Urinary bladder (tissue), 4 donors: ENCODE measurements around the gene IQSEC2. TPM values are rescaled to one million over a fixed set of nuclear protein-coding genes. Genes with fewer than 3 reads are reported as not detected.

Experiments used
- DNase-seq: peaks from one replicate; pipeline ENCODE4 v3.0.0-alpha.2; 2015; ENCODE audit errors: extremely low spot score
- H3K27ac ChIP-seq: one replicate; pipeline ENCODE4 v1.5.1; 2013; ENCODE audit warnings: low read depth, mild to moderate bottlenecking, moderate library complexity
- H3K36me3 ChIP-seq: one replicate; pipeline ENCODE4 v1.6.1; 2013; ENCODE audit warnings: mild to moderate bottlenecking, moderate library complexity; ENCODE audit not compliant: insufficient read depth
- H3K4me1 ChIP-seq: one replicate; pipeline ENCODE4 v1.6.1; 2013; ENCODE audit warnings: mild to moderate bottlenecking, moderate library complexity; ENCODE audit not compliant: insufficient read depth
- H3K4me3 ChIP-seq: one replicate; pipeline ENCODE4 v1.5.1; 2013; ENCODE audit warnings: low read depth, low read length
- WGBS: extraction: QIAGEN DNeasy Blood & Tissue Kit; methylation state at CpG from one replicate; pipeline ENCODE4 v1.1.7; 2013; 5-methylcytosine and 5-hydroxymethylcytosine counted together
- polyA plus RNA-seq: library from polyadenylated mRNA; stranded (reverse); fragments of 200-250 nt; gene quantifications from one replicate; pipeline ENCODE4 v1.2.3, GENCODE V29; 2013
- small RNA-seq: library from RNA; depleted of rRNA; stranded (forward); fragments of <200 nt; gene quantifications from one replicate; pipeline ENCODE3, GENCODE V24; 2014
- total RNA-seq: library from RNA; depleted of rRNA; stranded (reverse); fragments of >200 nt; gene quantifications from one replicate; pipeline ENCODE4 v1.2.3, GENCODE V29; 2014
- donor health status: healthy with polysubstance abuse.
- donor health status: healthy.

The IQSEC2 gene
- total and polyA plus RNA-seq, 2 donors, result 6.6 to 15.7 TPM

DNA sequence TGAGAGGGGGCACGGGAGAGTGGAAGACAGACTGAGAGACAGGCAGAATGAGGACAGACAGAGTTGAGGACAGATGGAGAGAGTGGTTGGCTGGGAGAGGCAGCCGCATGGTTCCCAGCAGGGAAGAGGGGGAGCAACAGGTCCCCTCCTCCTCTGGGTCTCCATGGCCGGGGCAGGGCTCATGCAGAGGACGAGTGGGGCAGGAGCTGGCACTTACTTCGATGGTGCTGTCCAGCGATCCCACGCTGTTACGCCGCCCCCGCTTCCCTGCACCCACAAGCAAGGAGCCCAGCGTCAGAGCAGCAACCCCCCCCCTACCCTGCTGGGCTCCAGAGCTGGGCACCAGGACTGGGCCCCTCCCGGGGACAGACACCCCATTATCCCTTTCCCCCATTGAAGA is 45.8 kb downstream of the IQSEC2 start:
- WGBS, result 85% methylated on average over 12 of the region's 12 CpGs
- H3K4me1 ChIP-seq, result no peaks in the 10 kb centered on the region
- peaks cover 2% of the 10 kb centered on the region for H3K36me3 ChIP-seq
- H3K27ac ChIP-seq, result no peak overlapping the region
- H3K4me3 ChIP-seq, result no peak overlapping the region
- DNase-seq, result no peak

GRCh38 chrX:53234484-53234883 is 46.9 kb downstream of the IQSEC2 start:
- DNase-seq, result no peak
- peaks cover 2% of the 10 kb centered on the region for H3K36me3 ChIP-seq
- no peaks in the 10 kb centered on the region for H3K4me1 ChIP-seq
- H3K4me3 ChIP-seq, result no peak overlapping the region
- 99% methylated on average over 9 of the region's 9 CpGs for WGBS
- no peak overlapping the region for H3K27ac ChIP-seq

DNA sequence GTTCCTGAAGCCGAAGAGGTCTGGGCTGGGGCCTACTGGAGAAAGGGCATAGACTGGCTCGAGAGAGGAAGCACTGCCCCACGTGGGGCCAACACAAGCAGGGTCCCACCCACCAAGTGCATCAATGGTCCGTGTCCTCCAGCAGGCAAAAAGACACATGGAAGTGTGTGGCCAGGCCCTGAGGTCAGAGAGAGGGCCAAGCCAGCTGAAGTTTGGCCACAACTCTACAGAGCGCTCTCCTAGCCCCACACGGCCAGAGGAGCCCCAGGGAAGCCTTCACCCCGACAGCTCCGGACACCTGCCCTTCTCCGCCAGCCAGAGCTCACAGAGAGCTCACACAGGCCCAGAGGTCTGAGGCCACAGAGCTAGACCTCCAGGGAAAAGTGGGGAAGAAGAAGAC is 47.8 kb downstream of the IQSEC2 start:
- DNase-seq, result no peak
- H3K36me3 ChIP-seq, result peaks cover under 1% of the 10 kb centered on the region
- no peaks in the 10 kb centered on the region for H3K4me1 ChIP-seq
- 88% methylated on average over 9 of the region's 9 CpGs for WGBS
- H3K4me3 ChIP-seq, result no peak overlapping the region
- H3K27ac ChIP-seq, result no peak overlapping the region

DNA sequence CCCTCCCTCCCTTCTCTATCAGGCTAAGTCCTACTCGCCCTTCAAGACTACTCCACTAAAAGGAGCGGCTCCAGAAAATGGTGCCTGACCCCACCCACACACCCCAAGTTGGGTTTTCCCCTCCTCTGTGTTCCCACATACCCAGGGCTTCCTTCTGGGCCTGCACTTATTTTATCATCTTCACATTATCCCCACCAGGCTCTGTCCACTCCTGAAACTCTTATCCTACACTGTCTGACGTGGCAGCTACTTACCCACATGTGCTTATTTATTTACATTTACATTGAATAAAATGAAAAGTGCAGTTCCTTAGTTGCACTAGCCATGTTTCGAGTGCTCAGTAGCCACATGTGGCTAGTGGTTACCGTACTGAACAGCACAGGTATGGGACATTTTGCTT is 51.3 kb downstream of the IQSEC2 start:
- H3K4me3 ChIP-seq, result no peak overlapping the region
- H3K27ac ChIP-seq, result no peak overlapping the region
- WGBS, result 77% methylated on average over 5 of the region's 5 CpGs
- no peaks in the 10 kb centered on the region for H3K4me1 ChIP-seq
- H3K36me3 ChIP-seq, result no peaks in the 10 kb centered on the region
- no peak for DNase-seq

DNA sequence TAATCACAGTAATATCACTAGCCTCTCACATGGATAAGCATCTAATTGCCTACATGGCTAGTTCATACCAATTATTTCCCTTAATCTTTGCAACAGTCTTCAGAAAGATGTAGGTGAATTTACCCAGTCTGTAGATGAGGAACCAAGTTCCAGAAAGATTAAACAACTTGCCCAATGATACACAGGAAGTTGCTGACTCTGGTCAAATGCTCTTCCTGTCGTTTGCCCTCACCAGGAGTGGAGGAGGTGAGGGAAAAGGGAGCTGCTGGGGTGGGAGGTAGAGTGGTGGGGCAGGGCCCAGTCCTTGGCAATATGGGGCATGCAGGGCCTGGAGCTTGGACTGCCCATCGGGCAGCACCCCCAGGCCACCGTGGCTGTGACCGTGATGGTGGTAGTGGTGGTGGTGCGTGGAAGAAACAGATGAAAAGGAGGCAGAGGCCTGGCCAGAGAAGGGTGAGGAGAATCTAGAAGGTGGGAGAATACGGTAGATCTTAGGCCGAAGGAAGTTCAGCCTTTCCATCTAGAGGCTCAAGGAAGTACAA is 54.1 kb downstream of the IQSEC2 start:
- no peak for DNase-seq
- Histone ChIP-seq H3K27ac (no peak overlapping the region), H3K4me1 (no peaks in the 10 kb centered on the region), H3K36me3 (no peaks in the 10 kb centered on the region), H3K4me3 (no peak overlapping the region)
- 81% methylated on average over 7 of the region's 7 CpGs for WGBS

GRCh38 chrX:53224860-53225797 is 56.3 kb downstream of the IQSEC2 start, which contains the start of gene KDM5C:
Gene KDM5C (minus strand): TSS chrX:53225207. CDS start chrX:53224889, 318 bp downstream.
- Histone ChIP-seq H3K4me1 (no peaks in the 10 kb centered on the region), H3K27ac (peak within 1 kb of the TSS; percentile 87), H3K36me3 (no peaks in the 10 kb centered on the region), H3K4me3 (peak within 1 kb of the TSS; percentile 78)
- DNase-seq, result peak; percentile 78
- WGBS, result under 1% methylated on average over 67 of the region's 67 CpGs

GRCh38 chrX:53223955-53224859 is 57.2 kb downstream of the IQSEC2 start:
- Histone ChIP-seq H3K4me1 (no peaks in the 10 kb centered on the region), H3K4me3 (peak overlapping the region; percentile 78), H3K36me3 (no peaks in the 10 kb centered on the region), H3K27ac (peak overlapping the region; percentile 87)
- DNase-seq, result no peak
- under 1% methylated on average over 40 of the region's 40 CpGs for WGBS

DNA sequence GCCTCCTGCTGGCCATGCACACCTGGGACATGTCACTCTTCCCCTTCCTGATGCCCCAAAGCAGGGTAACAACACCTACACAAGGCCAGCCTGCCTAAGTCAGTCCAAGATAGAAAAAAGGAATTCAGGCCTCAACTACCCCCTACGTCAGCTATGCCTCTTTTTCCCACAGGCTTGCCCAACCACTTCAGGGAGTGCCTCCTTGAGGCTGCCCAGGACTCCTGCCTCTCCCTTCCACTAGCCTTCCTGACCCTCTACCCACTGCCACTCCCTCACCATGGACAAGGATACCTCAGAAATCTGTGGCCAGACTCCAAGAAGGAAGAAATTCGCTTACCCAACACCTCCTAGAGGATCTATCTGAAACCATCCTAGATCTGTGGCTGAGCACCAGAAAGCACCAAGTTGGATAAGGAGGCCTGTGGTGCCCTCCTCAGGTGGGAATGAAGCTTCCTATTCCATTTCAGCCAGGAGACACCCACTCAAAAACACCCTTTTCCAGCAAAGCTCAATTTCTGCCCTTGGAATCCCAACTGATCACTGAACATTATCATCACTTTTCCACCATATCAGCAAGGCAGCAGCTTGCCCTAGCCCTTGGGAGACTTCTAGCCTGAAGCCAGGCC is 58.2 kb downstream of the IQSEC2 start:
- Histone ChIP-seq H3K27ac (no peak overlapping the region), H3K4me3 (peak overlapping the region; percentile 78), H3K4me1 (no peaks in the 10 kb centered on the region), H3K36me3 (peaks cover 2% of the 10 kb centered on the region)
- WGBS, result 43% methylated on average over 2 of the region's 2 CpGs
- DNase-seq, result no peak

Small RNAs within 50 kb of the gene (small RNA-seq; reads per million reads assigned to genes)
- gene RF00019, result not detected

Other genes starting within 250 kb of the IQSEC2 start
- gene GPR173, start 232.8 kb downstream of the IQSEC2 start, total RNA-seq, result 5.6 TPM
- gene GPR173, start 232.8 kb downstream of the IQSEC2 start, polyA plus RNA-seq, result 1.5 TPM
- 18.9 TPM for gene TSPYL2, start 199.2 kb downstream of the IQSEC2 start, total RNA-seq
- 105 TPM for gene TSPYL2, start 199.2 kb downstream of the IQSEC2 start, polyA plus RNA-seq
- gene KANTR, start 187.4 kb downstream of the IQSEC2 start, total RNA-seq, result 33.1 TPM
- gene KANTR, start 187.4 kb downstream of the IQSEC2 start, polyA plus RNA-seq, result 4.2 TPM
- 76.7 TPM for gene KDM5C, start 56.4 kb downstream of the IQSEC2 start, total RNA-seq
- 33.1 TPM for gene KDM5C, start 56.4 kb downstream of the IQSEC2 start, polyA plus RNA-seq
- gene SMC1A, start 141.1 kb upstream of the IQSEC2 start, total RNA-seq, result 15.2 TPM
- 26.1 TPM for gene SMC1A, start 141.1 kb upstream of the IQSEC2 start, polyA plus RNA-seq
- 0.32 TPM for gene RIBC1, start 141.3 kb upstream of the IQSEC2 start, total RNA-seq
- 1.3 TPM for gene RIBC1, start 141.3 kb upstream of the IQSEC2 start, polyA plus RNA-seq
- gene HSD17B10, start 152.8 kb upstream of the IQSEC2 start, total RNA-seq, result 28.7 TPM
- 90.4 TPM for gene HSD17B10, start 152.8 kb upstream of the IQSEC2 start, polyA plus RNA-seq